Testis (tissue), 2 donors: ENCODE measurements around the gene CDH4.

Experiments
- CTCF ChIP-seq, 3 experiments: fragments of 450-650 bp in 2 of 3; fragments of 200-600 bp in 1 of 3; sonication (generic) in 1 of 3; IDR thresholded peaks; one replicate each; pipeline ENCODE4 v1.5.1; 2016 to 2019; ENCODE audit warnings: antibody characterized with exemption in 3 of 3, mild to moderate bottlenecking in 2 of 3, moderate library complexity in 1 of 3
- POLR2A ChIP-seq: fragments of 450-650 bp; IDR thresholded peaks from one replicate; pipeline ENCODE4 v1.6.1; 2017; ENCODE audit warnings: antibody characterized with exemption, mild to moderate bottlenecking, moderate library complexity

- no peak for TF ChIP-seq POLR2A
- TF ChIP-seq CTCF (IDR thresholded peaks at IDR 0.05) = no peak
Observed at GRCh38 chr20:61291166-61291829, 39.2 kb downstream of the CDH4 start.
